ENCODE results near the gene ITGB3.

ITGB3 gene

GRCh38 chr17:47277921-47278320 is 24.3 kb downstream of the ITGB3 start:
- DNase-seq: no peak

GRCh38 chr17:47278561-47278960 is 24.9 kb downstream of the ITGB3 start:
- no peak for DNase-seq

- peak; percentile 5 to 55 for DNase-seq
Observed at GRCh38 chr17:47279062-47279801, 25.6 kb downstream of the ITGB3 start.

GRCh38 chr17:47280072-47280811 is 26.6 kb downstream of the ITGB3 start:
- no peak for DNase-seq

GRCh38 chr17:47281216-47281615 is 27.6 kb downstream of the ITGB3 start:
- no peak for DNase-seq

- DNase-seq: no peak
Observed at GRCh38 chr17:47285003-47285402, 31.4 kb downstream of the ITGB3 start.

- DNase-seq: peak in 1 of 2 donors; percentile 29
Observed at GRCh38 chr17:47286198-47286914, 32.7 kb downstream of the ITGB3 start.

GRCh38 chr17:47287068-47287467 is 33.4 kb downstream of the ITGB3 start:
- no peak for DNase-seq

GRCh38 chr17:47287639-47288038 is 34.0 kb downstream of the ITGB3 start:
- DNase-seq: no peak

- DNase-seq: no peak
Observed at GRCh38 chr17:47288531-47289116, 35.0 kb downstream of the ITGB3 start.

GRCh38 chr17:47289302-47289701 is 35.7 kb downstream of the ITGB3 start:
- no peak for DNase-seq

- DNase-seq: no peak
Observed at GRCh38 chr17:47290870-47291241, 37.2 kb downstream of the ITGB3 start.

GRCh38 chr17:47291242-47291873 is 37.7 kb downstream of the ITGB3 start:
- DNase-seq: no peak

- no peak for DNase-seq
Observed at GRCh38 chr17:47292206-47292605, 38.6 kb downstream of the ITGB3 start.

- DNase-seq: no peak
Observed at GRCh38 chr17:47295037-47295873, 41.6 kb downstream of the ITGB3 start.

GRCh38 chr17:47295874-47296255 is 42.2 kb downstream of the ITGB3 start:
- no peak for DNase-seq

- DNase-seq: no peak
Observed at GRCh38 chr17:47297661-47298400, 44.2 kb downstream of the ITGB3 start.

- DNase-seq: no peak
Observed at GRCh38 chr17:47298712-47299111, 45.1 kb downstream of the ITGB3 start.

GRCh38 chr17:47299239-47299910 is 45.7 kb downstream of the ITGB3 start:
- no peak for DNase-seq

- no peak for DNase-seq
Observed at GRCh38 chr17:47300718-47301117, 47.1 kb downstream of the ITGB3 start.

- no peak for DNase-seq
Observed at GRCh38 chr17:47301161-47301560, 47.5 kb downstream of the ITGB3 start.

All from CD4-positive, alpha-beta T cell treated with Interferon alpha-2 for 1 hour (primary cell).